Stomach smooth muscle (tissue), 2 donors: ENCODE measurements around the gene RALGPS1.
A peak's percentile ranks its signal among the peaks of the same experiment; 100 is the strongest.

Source experiments
- H3K27ac ChIP-seq: one replicate; pipeline ENCODE4 v1.7.0; 2013; ENCODE audit warnings: mild to moderate bottlenecking, low read length, inconsistent platforms
- H3K27me3 ChIP-seq, 2 donors: one replicate each; pipeline ENCODE4 v1.7.0; 2013; ENCODE audit warnings: low read length in 2 of 2; ENCODE audit not compliant: insufficient read depth in 2 of 2, control insufficient read depth in 1 of 2
- H3K36me3 ChIP-seq, 2 donors: one replicate each; pipeline ENCODE4 v1.7.0; 2013; ENCODE audit warnings: low read length in 2 of 2; ENCODE audit not compliant: control insufficient read depth in 2 of 2, insufficient read depth in 2 of 2
- H3K4me1 ChIP-seq: one replicate; pipeline ENCODE4 v1.7.0; 2013; ENCODE audit warnings: low read length; ENCODE audit not compliant: control insufficient read depth, insufficient read depth
- H3K4me3 ChIP-seq, 2 donors: one replicate each; pipeline ENCODE4 v1.7.0; 2013; ENCODE audit warnings: low read length in 2 of 2
- H3K9ac ChIP-seq, 2 donors: one replicate each; pipeline ENCODE4 v1.7.0; 2013; ENCODE audit warnings: low read length in 2 of 2, mild to moderate bottlenecking in 1 of 2
- H3K9me3 ChIP-seq, 2 donors: one replicate each; pipeline ENCODE4 v1.7.0; 2013; ENCODE audit warnings: low read length in 2 of 2; ENCODE audit not compliant: control insufficient read depth in 2 of 2
- donor health status: healthy.
- donor health status: Pancreatic carcinoma.

The RALGPS1 gene

GRCh38 chr9:126935630-126936029 lies 21.0 kb downstream of the RALGPS1 start:
- Histone ChIP-seq H3K27me3 (no peaks in the 10 kb centered on the region), H3K27ac (no peak overlapping the region), H3K9me3 (no peaks in the 10 kb centered on the region), H3K4me3 (no peak overlapping the region), H3K9ac (no peak overlapping the region), H3K4me1 (no peaks in the 10 kb centered on the region), H3K36me3 (no peaks in the 10 kb centered on the region)

- no peak overlapping the region for H3K4me3 ChIP-seq
- no peak overlapping the region for H3K9ac ChIP-seq
- H3K27me3 ChIP-seq: no peaks in the 10 kb centered on the region
- H3K36me3 ChIP-seq: no peaks in the 10 kb centered on the region
- H3K27ac ChIP-seq: no peak overlapping the region
- H3K9me3 ChIP-seq: no peaks in the 10 kb centered on the region
- no peaks in the 10 kb centered on the region for H3K4me1 ChIP-seq
Observed at GRCh38 chr9:126937444-126937843, 22.9 kb downstream of the RALGPS1 start.

GRCh38 chr9:126938327-126938726 lies 23.7 kb downstream of the RALGPS1 start:
- Histone ChIP-seq H3K9me3 (no peaks in the 10 kb centered on the region), H3K27me3 (no peaks in the 10 kb centered on the region), H3K4me1 (peaks cover under 1% of the 10 kb centered on the region), H3K9ac (no peak overlapping the region), H3K36me3 (no peaks in the 10 kb centered on the region), H3K4me3 (no peak overlapping the region), H3K27ac (no peak overlapping the region)

GRCh38 chr9:126939821-126940221 lies 25.2 kb downstream of the RALGPS1 start:
- Histone ChIP-seq H3K27ac (no peak overlapping the region), H3K4me3 (no peak overlapping the region), H3K9ac (no peak overlapping the region)

GRCh38 chr9:126942399-126942798 lies 27.8 kb downstream of the RALGPS1 start:
- no peak overlapping the region for H3K9ac ChIP-seq
- no peaks in the 10 kb centered on the region for H3K9me3 ChIP-seq
- H3K4me1 ChIP-seq: peaks cover 3% of the 10 kb centered on the region
- H3K27me3 ChIP-seq: no peaks in the 10 kb centered on the region
- H3K4me3 ChIP-seq: no peak overlapping the region
- no peaks in the 10 kb centered on the region for H3K36me3 ChIP-seq
- no peak overlapping the region for H3K27ac ChIP-seq

More at GRCh38 chr9:126939821-126940221, 25.2 kb downstream of the RALGPS1 start:
- H3K9me3 ChIP-seq: no peaks in the 10 kb centered on the region
- H3K27me3 ChIP-seq: no peaks in the 10 kb centered on the region
- H3K36me3 ChIP-seq: no peaks in the 10 kb centered on the region
- peaks cover 3% of the 10 kb centered on the region for H3K4me1 ChIP-seq

- Histone ChIP-seq H3K9me3 (no peaks in the 10 kb centered on the region), H3K4me1 (peaks cover 3% of the 10 kb centered on the region), H3K27me3 (no peaks in the 10 kb centered on the region), H3K9ac (no peak overlapping the region), H3K36me3 (no peaks in the 10 kb centered on the region), H3K27ac (no peak overlapping the region), H3K4me3 (no peak overlapping the region)
Observed at GRCh38 chr9:126945682-126946081, 31.1 kb downstream of the RALGPS1 start.

- peaks cover 9% of the 10 kb centered on the region for H3K4me1 ChIP-seq
Observed at GRCh38 chr9:126947529-126947928, 32.9 kb downstream of the RALGPS1 start.

GRCh38 chr9:126952205-126952977 lies 37.8 kb downstream of the RALGPS1 start:
- Histone ChIP-seq H3K9me3 (no peaks in the 10 kb centered on the region), H3K9ac (no peak overlapping the region), H3K4me3 (no peak overlapping the region), H3K36me3 (no peaks in the 10 kb centered on the region), H3K27me3 (no peaks in the 10 kb centered on the region), H3K27ac (peak overlapping the region; percentile 41), H3K4me1 (peaks cover 17% of the 10 kb centered on the region)

More at GRCh38 chr9:126947529-126947928, 32.9 kb downstream of the RALGPS1 start:
- H3K4me3 ChIP-seq: no peak overlapping the region
- no peaks in the 10 kb centered on the region for H3K36me3 ChIP-seq
- H3K27ac ChIP-seq: no peak overlapping the region
- no peaks in the 10 kb centered on the region for H3K27me3 ChIP-seq
- H3K9me3 ChIP-seq: no peaks in the 10 kb centered on the region
- H3K9ac ChIP-seq: no peak overlapping the region

- Histone ChIP-seq H3K27me3 (no peaks in the 10 kb centered on the region), H3K9ac (no peak overlapping the region), H3K4me3 (no peak overlapping the region), H3K27ac (peak overlapping the region; percentile 41), H3K9me3 (no peaks in the 10 kb centered on the region), H3K36me3 (no peaks in the 10 kb centered on the region), H3K4me1 (peaks cover 20% of the 10 kb centered on the region)
Observed at GRCh38 chr9:126953041-126953809, 38.6 kb downstream of the RALGPS1 start.

- H3K27me3 ChIP-seq: no peaks in the 10 kb centered on the region
- no peak overlapping the region for H3K4me3 ChIP-seq
- no peak overlapping the region for H3K9ac ChIP-seq
- no peak overlapping the region for H3K27ac ChIP-seq
- no peaks in the 10 kb centered on the region for H3K36me3 ChIP-seq
- no peaks in the 10 kb centered on the region for H3K9me3 ChIP-seq
- H3K4me1 ChIP-seq: peaks cover 21% of the 10 kb centered on the region
Observed at GRCh38 chr9:126955811-126956210, 41.2 kb downstream of the RALGPS1 start.
